ENCODE results near the gene MPPED2.

DNA sequence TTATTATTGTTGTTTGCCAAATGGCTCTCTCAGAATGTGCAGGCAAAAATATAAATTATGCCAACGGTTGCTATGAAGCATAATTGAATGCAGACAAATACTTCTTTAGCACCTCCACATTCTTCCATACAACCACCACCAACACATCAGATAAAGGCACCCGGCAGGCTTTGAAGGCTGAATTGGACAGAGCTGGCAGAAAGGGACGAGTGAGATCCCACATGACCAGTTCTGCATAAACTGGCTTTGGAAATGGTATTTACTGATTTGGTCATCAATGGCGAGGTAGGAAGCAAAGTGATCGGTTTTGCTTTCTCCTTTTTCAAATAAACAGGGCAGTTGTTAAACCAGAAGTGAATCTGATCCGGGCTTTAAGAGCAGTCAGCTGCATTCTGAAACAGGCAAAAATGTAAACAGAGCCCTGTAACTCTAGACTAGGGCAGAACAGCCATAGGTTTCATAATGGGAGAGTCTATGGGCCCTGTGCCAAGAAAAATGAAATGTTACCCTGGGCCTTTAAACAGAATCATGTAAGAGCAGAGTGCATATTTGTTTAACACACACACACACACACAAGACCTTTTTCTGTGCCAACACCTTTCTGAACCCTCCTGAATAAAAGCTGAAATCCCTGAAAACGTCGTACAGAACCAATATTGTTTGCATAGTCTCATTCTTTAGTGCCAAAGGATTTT, 97.7 kb downstream of the MPPED2 start:
- TF ChIP-seq, protein P1, sequence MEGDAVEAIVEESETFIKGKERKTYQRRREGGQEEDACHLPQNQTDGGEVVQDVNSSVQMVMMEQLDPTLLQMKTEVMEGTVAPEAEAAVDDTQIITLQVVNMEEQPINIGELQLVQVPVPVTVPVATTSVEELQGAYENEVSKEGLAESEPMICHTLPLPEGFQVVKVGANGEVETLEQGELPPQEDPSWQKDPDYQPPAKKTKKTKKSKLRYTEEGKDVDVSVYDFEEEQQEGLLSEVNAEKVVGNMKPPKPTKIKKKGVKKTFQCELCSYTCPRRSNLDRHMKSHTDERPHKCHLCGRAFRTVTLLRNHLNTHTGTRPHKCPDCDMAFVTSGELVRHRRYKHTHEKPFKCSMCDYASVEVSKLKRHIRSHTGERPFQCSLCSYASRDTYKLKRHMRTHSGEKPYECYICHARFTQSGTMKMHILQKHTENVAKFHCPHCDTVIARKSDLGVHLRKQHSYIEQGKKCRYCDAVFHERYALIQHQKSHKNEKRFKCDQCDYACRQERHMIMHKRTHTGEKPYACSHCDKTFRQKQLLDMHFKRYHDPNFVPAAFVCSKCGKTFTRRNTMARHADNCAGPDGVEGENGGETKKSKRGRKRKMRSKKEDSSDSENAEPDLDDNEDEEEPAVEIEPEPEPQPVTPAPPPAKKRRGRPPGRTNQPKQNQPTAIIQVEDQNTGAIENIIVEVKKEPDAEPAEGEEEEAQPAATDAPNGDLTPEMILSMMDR (optimal IDR thresholded peaks at IDR 0.05 in 1 of 3, IDR thresholded peaks at IDR 0.05 in 1 of 3, conservative IDR thresholded peaks at IDR 0.05 in 1 of 3; ENCODE audit: extremely low read depth in 1 of 3, insufficient read depth in 2 of 3, low read length in 3 of 3): no peak
- no peak for TF ChIP-seq EZH2 (IDR thresholded peaks at IDR 0.05; ENCODE audit: low read length)

Measured in keratinocyte (primary cell).